GM04503 (cell line): ENCODE data around the gene CLSTN2.

ENCODE experiments used
- DNase-seq: peaks from one replicate; pipeline ENCODE4 v3.0.0-alpha.2; 2012; ENCODE audit warnings: low read depth

Gene CLSTN2

DNA sequence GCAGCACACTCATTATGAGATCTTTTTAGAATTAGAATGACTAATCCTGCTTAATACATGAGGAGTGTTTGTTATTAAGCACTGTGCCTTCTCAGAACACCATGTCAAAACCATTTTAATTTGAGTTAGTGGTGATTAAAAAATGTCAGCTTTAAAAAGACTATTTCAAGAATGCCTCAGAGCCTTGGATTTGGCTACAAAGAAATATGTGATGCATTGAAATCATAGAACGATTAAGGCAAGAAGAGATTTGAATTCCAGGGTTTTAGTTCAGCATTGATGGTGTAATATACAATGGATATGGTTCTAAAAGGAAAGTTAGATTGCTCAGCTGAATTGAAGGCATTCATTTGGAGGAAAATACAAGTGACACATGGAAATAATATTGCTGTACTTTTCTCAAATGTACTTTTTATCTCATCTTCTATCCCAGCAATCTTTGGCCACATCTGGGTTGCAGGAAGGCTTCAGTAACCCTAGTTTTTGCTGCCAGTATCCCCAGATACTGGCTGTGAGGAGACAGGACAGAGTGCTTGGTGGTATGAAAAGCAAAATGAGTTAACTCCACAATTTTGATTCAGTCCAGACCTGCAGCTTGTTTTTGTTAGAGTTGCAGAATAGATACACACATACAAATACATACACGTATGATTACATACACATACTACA, 303.8 kb downstream of the CLSTN2 start:
- no peak for DNase-seq

- DNase-seq = no peak
Measured at GRCh38 chr3:140242818-140243276, 307.9 kb downstream of the CLSTN2 start.

- DNase-seq = no peak
Measured at GRCh38 chr3:140243575-140243974, 308.6 kb downstream of the CLSTN2 start.

GRCh38 chr3:140244893-140245292, 309.9 kb downstream of the CLSTN2 start:
- DNase-seq = no peak

GRCh38 chr3:140246578-140246977, 311.6 kb downstream of the CLSTN2 start:
- no peak for DNase-seq

- no peak for DNase-seq
Measured at GRCh38 chr3:140247775-140248174, 312.8 kb downstream of the CLSTN2 start.

DNA sequence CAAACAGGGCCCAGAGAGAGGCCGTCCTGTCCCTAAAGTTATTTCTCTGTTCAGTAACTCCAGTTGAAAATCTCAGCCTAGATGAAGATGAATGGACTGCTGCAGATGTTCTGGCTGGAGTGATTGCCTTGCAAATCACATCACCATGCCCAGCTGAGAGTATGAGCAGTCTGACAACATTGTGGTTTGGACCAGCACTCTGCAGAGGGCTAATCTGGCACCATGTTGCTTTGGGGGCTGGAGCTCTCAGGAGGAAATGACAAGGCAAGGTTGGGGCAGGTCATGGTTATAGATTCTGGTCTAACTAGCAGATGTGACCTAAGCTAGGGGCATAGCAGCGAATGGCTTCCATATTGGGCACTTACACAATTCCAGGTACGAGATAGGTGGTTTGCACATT, 314.2 kb downstream of the CLSTN2 start:
- no peak for DNase-seq

GRCh38 chr3:140250010-140250855, 315.2 kb downstream of the CLSTN2 start:
- no peak for DNase-seq

DNA sequence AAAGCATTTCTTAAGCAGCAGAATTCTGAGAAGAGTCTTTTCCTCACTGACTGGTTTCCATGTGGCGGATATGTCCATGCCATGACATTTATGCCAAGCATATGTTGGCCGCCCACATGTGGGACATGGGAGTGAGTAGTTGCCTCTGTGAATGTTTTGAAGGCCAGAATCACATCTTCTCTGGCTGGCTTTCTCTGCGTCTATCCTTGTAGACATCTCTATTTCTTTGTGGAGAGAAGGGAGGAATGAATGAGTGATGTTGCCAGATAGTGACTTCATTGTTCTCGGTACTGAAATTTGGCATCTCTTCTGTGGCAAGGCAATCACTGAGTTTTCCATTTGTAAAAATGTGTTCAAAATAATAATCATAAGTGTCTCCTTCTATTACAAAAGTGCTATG, 316.0 kb downstream of the CLSTN2 start:
- DNase-seq = no peak

DNA sequence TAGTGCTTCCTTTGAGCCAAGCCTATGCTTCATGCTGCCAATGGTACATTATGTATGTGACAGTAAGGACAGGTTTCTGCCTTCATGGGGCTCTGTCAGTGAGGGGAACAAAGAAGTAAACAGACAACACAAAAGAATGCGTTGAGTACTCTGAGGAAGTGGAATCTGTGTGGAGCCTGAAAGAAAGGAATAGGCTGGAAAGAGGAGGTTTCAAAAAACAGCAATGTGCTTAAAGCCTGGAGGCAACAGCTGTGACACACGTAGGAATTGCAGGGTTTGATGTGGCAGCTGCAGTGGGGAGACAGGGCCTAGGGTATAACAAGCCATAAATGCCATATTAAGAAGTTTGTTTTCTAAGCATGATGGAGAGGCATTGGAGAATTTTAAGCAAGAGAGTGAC, 316.7 kb downstream of the CLSTN2 start:
- no peak for DNase-seq

- no peak for DNase-seq
Measured at GRCh38 chr3:140252812-140253656, 318.0 kb downstream of the CLSTN2 start.

DNA sequence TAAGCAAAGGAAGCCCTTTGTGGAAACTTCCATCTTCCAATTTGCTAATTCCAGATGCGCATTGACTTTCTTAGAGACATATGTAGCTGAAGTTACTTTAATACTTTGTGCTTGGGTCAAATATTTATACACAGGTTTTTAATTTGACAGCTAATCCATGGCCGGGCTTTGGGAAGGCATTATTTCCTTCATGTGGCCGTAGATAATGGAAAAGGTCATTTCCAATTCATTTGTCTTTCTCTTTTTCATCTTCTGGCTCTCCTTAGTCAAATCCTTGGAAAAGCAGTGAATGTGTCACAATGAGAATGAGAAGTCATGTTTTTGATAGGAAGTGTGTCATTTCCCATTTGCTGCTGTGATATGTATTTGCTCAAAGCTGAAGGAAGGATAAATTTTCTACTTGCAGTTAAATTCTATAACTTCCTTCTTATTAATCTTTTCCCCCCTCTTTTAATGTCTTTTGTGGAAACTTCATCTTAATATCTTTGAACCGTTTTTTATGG, 323.3 kb downstream of the CLSTN2 start:
- no peak for DNase-seq

DNA sequence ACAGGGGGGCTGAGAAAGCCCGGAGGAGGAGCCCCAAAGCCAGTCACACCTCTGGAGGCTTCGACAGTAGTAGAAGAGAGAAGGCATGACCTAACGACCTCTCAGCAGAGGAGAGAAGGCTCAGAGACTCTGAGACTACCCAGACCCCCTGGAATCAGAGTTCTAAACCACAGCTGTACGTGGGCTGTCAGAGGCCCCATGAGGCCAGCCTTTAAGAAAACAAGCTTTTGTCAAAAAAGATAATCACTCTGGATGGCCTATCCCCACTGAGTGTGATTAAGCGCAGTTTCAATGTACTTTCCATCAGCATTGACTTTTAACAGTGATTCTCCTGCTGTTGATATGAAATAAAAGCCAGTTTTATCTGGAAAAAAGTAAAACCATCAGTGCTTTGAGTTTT, 330.3 kb downstream of the CLSTN2 start:
- no peak for DNase-seq

GRCh38 chr3:140268103-140268502, 333.1 kb downstream of the CLSTN2 start:
- no peak for DNase-seq

GRCh38 chr3:140268610-140269009, 333.6 kb downstream of the CLSTN2 start:
- no peak for DNase-seq

DNA sequence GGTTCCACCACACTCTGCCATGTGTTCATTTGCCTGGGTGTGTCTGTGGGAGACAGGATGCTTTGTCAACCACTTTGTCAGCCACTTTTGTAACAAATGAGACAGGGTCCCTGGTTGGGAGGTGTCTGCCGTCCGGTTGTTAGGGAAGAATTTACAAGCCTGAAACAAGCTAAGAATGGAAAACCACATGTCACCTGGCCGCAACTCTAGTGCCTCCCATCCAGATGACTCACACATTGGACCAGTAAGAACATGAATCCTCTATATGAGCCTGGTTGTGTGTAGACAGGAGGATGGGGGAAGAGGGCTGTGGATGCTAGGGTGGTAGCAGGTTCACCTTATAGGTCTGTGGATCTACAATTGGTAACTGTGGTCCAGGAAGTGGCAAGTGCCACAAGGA, 335.3 kb downstream of the CLSTN2 start:
- DNase-seq = no peak

GRCh38 chr3:140273542-140274195, 338.7 kb downstream of the CLSTN2 start:
- DNase-seq = no peak

- DNase-seq = no peak
Measured at GRCh38 chr3:140274429-140274828, 339.4 kb downstream of the CLSTN2 start.

DNA sequence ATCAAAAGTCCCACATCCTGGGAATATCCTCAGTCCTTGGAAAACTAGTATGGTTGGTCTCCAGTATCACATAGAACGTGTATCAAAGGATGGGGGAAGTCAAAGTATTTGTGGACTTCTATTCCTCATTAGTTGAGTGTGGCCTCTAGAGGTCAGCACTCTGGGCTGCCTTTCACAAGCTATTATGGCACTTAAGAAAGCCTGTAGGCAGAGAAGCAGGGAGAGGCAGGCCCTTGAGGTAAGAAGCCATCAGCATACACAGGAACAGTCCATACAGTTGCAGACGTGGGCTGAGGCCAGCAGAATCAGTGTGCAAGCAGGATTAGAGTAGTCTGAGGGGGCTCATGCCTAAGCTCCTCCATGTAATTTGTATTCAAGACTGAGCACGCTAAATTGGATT, 341.7 kb downstream of the CLSTN2 start:
- DNase-seq = no peak

DNA sequence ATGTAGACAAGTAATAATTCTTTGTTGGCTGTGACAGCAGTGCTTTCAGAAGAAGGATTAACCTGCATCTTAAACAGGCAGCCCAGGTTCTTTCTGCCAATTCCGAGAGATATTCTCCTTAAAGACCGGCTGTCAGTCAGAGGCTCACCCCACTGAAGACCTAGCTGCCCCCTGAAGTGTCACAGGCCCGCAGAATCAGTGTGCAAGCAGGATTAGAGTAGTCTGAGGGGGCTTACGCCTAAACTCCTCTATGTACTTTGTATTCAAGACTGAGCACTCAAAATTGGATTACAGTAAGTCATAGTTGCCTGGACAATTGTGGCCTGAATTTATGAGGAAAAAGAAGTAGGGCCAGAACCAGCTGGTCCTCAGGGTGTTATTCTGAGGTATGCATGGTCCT, 342.9 kb downstream of the CLSTN2 start:
- no peak for DNase-seq

DNA sequence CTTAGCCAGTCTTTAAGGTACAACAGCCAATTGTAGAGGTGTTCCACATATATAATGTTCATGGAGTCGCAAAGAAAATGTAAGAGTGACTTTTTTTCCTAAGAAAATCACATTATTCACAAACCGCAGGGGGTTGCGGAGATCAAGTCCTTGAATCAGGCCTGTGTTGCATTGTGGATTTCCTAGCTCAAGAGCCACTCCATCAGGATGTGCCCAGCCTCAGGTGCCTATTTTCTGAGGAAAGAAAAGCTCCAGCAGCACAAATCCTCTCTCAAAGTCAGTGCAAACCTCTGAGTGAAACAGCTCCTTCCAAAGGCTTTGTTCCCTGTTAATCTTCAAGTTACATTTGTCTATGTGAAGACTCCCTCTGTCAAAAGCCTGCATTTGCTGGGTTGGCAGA, 349.4 kb downstream of the CLSTN2 start:
- no peak for DNase-seq

DNA sequence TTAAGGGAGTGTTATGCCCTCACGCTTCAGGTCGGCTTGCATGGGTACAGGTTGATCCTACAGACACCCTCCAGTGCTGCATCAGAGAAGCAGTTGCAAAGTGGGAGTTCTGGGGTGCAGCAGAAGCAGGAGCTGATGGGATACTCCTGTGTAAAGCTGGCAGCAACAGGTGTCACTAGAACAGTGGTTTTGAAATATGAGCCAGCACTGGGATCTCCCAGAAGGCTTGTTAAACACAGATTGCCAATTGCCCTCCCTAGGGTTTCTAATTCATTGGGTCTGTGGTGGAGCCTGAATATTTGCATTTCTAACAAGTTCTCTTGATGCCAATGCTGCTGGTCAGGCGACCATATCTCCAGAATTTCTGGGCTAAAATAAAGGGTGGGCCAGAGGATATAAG, 350.4 kb downstream of the CLSTN2 start:
- no peak for DNase-seq
